ENCODE results near the gene ESAM. TPM values are rescaled to one million over a fixed set of nuclear protein-coding genes. Genes with fewer than 3 reads are reported as not detected.

The ESAM gene
- total RNA-seq, 6 experiments from 2014 or later, result 6.1 to 15.3 (median 9.7) TPM

GRCh38 chr11:124759266-124760204 is 2.6 kb downstream of the ESAM start:
- H3K36me3 ChIP-seq, result no peaks in the 10 kb centered on the region
- WGBS (ENCODE audit: insufficient coverage, low coverage, low lambda C conversion rate, missing lambda C conversion rate), result 65% methylated on average over 2 of the region's 52 CpGs
- peak overlapping the region; percentile 59 to 87 (median 67) for H3K27ac ChIP-seq
- DNase-seq, result peak in 1 of 3 donors; percentile 72
- peak; percentile 52 to 75 (median 54) for ATAC-seq
- H3K9me3 ChIP-seq, result no peaks in the 10 kb centered on the region
- peaks cover 0 to 25% of the 10 kb centered on the region in 2 donors for H3K27me3 ChIP-seq
- TF ChIP-seq CTCF (IDR thresholded peaks at IDR 0.05) (no peak), POLR2A (IDR thresholded peaks at IDR 0.05) (peak; percentile 16)
- peaks cover 0 to 29% (median 5%) of the 10 kb centered on the region in 4 donors for H3K4me1 ChIP-seq
- peak overlapping the region; percentile 53 to 55 (median 54) for H3K4me3 ChIP-seq
- intact Hi-C loops (cut with DNase I), result loop anchor here (5.0 kb wide), 1 partner anchor 87 kb away; the partner anchor contains the start of genes SIAE (in 2 of the 2) and SPA17 (in 2 of the 2)

- peak in 2 of 3 donors; percentile 74 to 78 for DNase-seq
- ATAC-seq, result peak; percentile 60 to 68 (median 62)
- WGBS (ENCODE audit: insufficient coverage, low coverage, low lambda C conversion rate, missing lambda C conversion rate), result 5% methylated on average over 25 of the region's 53 CpGs
- no peak for TF ChIP-seq POLR2A (IDR thresholded peaks at IDR 0.05)
- TF ChIP-seq CTCF (IDR thresholded peaks at IDR 0.05), result peak; percentile 48 to 56 (median 51)
- Histone ChIP-seq H3K36me3 (no peaks in the 10 kb centered on the region), H3K27me3 (peaks cover 0 to 25% of the 10 kb centered on the region in 2 donors), H3K4me1 (peaks cover 0 to 29% (median 5%) of the 10 kb centered on the region in 4 donors), H3K9me3 (no peaks in the 10 kb centered on the region), H3K27ac (peak overlapping the region in 2 of 3 donors; percentile 47 to 59), H3K4me3 (no peak overlapping the region)
- intact Hi-C loops (cut with DNase I), result no loop called here
Observed at GRCh38 chr11:124758355-124759265, 3.5 kb downstream of the ESAM start.

DNA sequence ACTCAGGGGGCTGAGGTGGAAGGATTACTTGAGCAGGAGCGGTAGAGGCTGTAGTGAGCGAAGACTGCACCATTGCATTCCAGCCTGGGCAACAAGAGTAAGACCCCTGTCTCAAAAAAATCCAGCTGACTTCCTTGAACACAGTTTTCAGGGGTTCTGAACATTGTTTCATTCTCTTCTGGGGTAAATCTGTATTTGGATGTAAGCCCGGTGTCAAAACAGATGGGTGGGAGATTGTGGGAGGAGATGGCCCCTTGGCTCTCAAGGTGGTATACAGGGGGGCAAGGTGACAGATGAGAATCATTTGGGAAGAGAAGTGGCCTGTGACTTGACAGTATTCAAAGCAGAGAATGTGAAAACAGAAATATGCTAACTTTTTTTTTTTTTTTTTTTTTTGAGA is 4.8 kb downstream of the ESAM start:
- Histone ChIP-seq H3K27ac (no peak overlapping the region), H3K9me3 (no peaks in the 10 kb centered on the region), H3K27me3 (peaks cover 0 to 25% of the 10 kb centered on the region in 2 donors), H3K36me3 (no peaks in the 10 kb centered on the region), H3K4me1 (peaks cover 0 to 19% (median 2%) of the 10 kb centered on the region in 4 donors), H3K4me3 (no peak overlapping the region)
- ATAC-seq, result no peak
- no peak for DNase-seq
- intact Hi-C loops (cut with DNase I), result no loop called here
- 60% methylated on average over 3 of the region's 3 CpGs for WGBS (ENCODE audit: insufficient coverage, low coverage, low lambda C conversion rate, missing lambda C conversion rate)
- TF ChIP-seq POLR2A (IDR thresholded peaks at IDR 0.05), result no peak
- no peak for TF ChIP-seq CTCF (IDR thresholded peaks at IDR 0.05)

DNA sequence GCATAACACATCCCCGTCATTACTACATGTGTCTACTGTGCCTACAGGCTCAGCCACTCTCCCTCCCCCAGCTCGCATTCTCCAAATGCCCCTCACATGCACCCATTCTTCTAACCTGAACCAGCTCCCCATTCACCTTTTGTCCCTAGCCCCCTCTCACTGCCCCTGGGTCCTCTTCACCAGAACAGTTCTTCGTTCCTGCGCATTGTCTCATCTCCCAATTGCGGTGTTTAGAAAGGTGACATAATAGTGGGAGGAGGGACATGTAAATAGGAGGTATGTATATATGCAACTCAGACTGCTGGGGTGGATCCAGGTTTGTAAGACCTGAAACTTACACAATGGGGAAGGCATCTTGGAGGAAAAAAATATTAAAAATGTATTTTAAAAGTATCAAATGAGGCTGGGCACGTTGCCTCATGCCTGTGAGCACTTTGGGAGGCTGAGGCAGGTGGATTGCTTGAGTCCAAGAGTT is 5.3 kb downstream of the ESAM start:
- intact Hi-C loops (cut with DNase I), result no loop called here
- no peak overlapping the region for H3K4me3 ChIP-seq
- ATAC-seq (no peak), DNase-seq (no peak)
- no peaks in the 10 kb centered on the region for H3K36me3 ChIP-seq
- H3K27ac ChIP-seq, result no peak overlapping the region
- peaks cover 0 to 23% (median 2%) of the 10 kb centered on the region in 4 donors for H3K4me1 ChIP-seq
- H3K27me3 ChIP-seq, result peaks cover 0 to 23% of the 10 kb centered on the region in 2 donors
- H3K9me3 ChIP-seq, result no peaks in the 10 kb centered on the region
- WGBS (ENCODE audit: insufficient coverage, low coverage, low lambda C conversion rate, missing lambda C conversion rate), result 33% methylated on average over 6 of the region's 6 CpGs
- no peak for TF ChIP-seq POLR2A (IDR thresholded peaks at IDR 0.05)
- no peak for TF ChIP-seq CTCF (IDR thresholded peaks at IDR 0.05)

All from right lobe of liver (tissue), 6 donors.